GM12872 (cell line): ENCODE results near the gene PLN.

Experiments
- TF ChIP-seq, protein P1 (sequence below): IDR thresholded peaks from 3 replicates; pipeline ENCODE4 v1.5.1; 2011; ENCODE audit warnings: low read depth, mild to moderate bottlenecking, low read length, moderate library complexity; ENCODE audit not compliant: insufficient read depth

The PLN gene

GRCh38 chr6:118591897-118592296, 43.8 kb downstream of the PLN start:
- TF ChIP-seq, protein P1, sequence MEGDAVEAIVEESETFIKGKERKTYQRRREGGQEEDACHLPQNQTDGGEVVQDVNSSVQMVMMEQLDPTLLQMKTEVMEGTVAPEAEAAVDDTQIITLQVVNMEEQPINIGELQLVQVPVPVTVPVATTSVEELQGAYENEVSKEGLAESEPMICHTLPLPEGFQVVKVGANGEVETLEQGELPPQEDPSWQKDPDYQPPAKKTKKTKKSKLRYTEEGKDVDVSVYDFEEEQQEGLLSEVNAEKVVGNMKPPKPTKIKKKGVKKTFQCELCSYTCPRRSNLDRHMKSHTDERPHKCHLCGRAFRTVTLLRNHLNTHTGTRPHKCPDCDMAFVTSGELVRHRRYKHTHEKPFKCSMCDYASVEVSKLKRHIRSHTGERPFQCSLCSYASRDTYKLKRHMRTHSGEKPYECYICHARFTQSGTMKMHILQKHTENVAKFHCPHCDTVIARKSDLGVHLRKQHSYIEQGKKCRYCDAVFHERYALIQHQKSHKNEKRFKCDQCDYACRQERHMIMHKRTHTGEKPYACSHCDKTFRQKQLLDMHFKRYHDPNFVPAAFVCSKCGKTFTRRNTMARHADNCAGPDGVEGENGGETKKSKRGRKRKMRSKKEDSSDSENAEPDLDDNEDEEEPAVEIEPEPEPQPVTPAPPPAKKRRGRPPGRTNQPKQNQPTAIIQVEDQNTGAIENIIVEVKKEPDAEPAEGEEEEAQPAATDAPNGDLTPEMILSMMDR: no peak

DNA sequence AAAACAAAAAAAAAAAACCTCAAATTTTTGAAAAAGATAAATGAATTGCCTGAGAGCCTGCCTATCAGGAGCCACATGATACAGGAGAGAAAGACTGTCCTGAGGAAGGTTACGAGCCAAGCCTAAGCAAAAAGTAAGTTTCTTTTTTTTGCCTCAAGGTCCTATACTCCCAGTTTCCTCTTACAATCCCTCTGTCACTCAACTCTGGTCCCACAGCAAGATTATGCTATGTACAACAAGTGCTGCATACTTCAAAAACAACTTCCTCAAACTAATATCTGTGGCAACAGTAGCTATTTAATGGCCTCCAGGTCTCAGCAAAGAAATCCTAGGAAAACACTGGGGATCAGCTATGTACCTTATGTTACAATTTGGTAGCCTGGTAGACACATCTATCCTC, 46.8 kb downstream of the PLN start:
- TF ChIP-seq, protein P1: no peak

DNA sequence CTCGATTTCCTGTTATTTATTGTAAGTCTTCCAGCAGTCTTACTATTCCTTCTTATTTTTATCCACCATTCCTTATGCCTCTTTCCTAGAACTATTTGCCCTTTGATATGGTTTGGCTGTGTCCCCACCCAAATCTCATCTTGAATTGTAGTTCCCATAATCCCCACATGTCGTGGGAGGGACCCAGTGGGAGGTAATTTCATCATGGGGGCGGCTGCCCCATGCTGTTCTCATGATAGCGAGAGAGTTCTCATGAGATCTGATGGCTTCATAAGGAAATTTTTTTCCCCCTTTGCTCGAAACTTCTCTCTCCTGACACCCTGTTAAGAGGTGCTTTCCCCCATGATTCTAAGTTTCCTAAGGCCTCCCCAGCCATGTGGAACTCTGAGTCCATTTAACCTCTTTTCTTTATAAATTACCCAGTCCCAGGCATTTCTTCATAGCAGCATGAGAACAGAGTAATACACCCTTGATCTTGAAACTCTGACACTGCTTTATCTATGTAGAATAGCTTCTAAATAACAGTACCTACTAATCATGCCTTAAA, 48.8 kb downstream of the PLN start:
- TF ChIP-seq, protein P1: no peak

GRCh38 chr6:118597636-118598035, 49.5 kb downstream of the PLN start:
- TF ChIP-seq, protein P1: no peak

DNA sequence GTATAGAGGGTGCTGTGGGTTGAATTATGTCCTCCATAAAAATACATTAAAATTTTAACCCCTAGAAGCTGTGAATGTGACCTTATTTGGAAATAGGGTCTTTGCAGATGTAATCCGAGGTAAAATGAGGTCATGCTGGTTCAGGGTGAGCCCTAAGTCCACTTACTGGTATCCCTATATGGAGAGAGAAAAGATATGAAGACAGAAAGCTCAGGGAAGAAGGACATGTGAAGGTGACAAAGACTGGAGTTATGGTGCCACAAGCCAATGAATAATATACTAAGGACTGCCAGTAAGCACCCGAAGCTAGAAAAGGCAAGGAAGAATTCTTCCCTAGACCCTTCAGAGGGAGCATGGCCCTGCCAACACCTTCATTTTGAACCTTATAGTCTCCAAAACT, 50.2 kb downstream of the PLN start:
- TF ChIP-seq, protein P1: no peak

DNA sequence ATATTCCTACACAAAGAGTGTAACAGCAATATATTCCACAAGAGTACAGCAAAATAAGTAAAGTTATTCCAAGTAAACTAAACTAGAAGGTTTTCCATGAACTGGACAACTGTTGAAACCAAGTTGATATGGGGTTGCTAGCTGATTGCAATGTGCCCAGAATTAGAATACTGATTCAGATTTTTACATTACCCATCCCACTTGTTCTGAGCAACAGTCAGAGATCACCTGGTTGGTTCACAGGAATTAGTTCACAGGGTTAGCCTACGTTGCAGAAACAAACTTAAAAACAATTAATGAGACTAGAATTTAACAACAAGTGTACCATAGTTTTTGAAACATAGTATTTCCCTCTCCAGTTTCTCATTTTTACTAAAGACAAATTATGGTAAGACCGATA, 54.2 kb downstream of the PLN start:
- TF ChIP-seq, protein P1: no peak

- TF ChIP-seq, protein P1: no peak
Observed at GRCh38 chr6:118603372-118603771, 55.3 kb downstream of the PLN start.
